VCaP (cell line): Measurements from ENCODE around the gene PREX1.

Source experiments
- H3K27ac ChIP-seq: fragments of 450-650 bp; 2 replicates; pipeline ENCODE4 v1.5.1; 2017
- CTCF ChIP-seq: fragments of 450-650 bp; conservative IDR thresholded peaks from 2 replicates; pipeline ENCODE4 v1.5.1; 2017; ENCODE audit warnings: mild to moderate bottlenecking, moderate library complexity

Gene PREX1

GRCh38 chr20:48750376-48750775 is 77.4 kb downstream of the PREX1 start:
- H3K27ac ChIP-seq = no peak overlapping the region
- TF ChIP-seq CTCF = no peak

GRCh38 chr20:48749437-48749836 is 78.4 kb downstream of the PREX1 start:
- H3K27ac ChIP-seq = no peak overlapping the region
- TF ChIP-seq CTCF = no peak

GRCh38 chr20:48748556-48748955 is 79.2 kb downstream of the PREX1 start:
- TF ChIP-seq CTCF = no peak
- H3K27ac ChIP-seq = no peak overlapping the region

GRCh38 chr20:48747840-48748414 is 79.9 kb downstream of the PREX1 start:
- no peak for TF ChIP-seq CTCF
- H3K27ac ChIP-seq = no peak overlapping the region

- TF ChIP-seq CTCF = no peak; the same call in 1 of the 2 replicates
- no peak overlapping the region for H3K27ac ChIP-seq
Observed at GRCh38 chr20:48745330-48745729, 82.5 kb downstream of the PREX1 start.

GRCh38 chr20:48744515-48744914 is 83.3 kb downstream of the PREX1 start:
- H3K27ac ChIP-seq = no peak overlapping the region
- TF ChIP-seq CTCF = no peak

- H3K27ac ChIP-seq = no peak overlapping the region
- no peak for TF ChIP-seq CTCF
Observed at GRCh38 chr20:48743807-48744206, 84.0 kb downstream of the PREX1 start.
